ENCODE results near the gene GEMIN5. TPM values are rescaled to one million over a fixed set of nuclear protein-coding genes. Genes with fewer than 3 reads are reported as not detected.
A peak's percentile ranks its signal among the peaks of the same experiment; 100 is the strongest.

The GEMIN5 gene
- polyA plus RNA-seq, 2 donors, result 2.3 to 4.1 TPM

- Histone ChIP-seq H3K9me3 (ENCODE audit: control insufficient read depth in 2 of 2, insufficient read depth in 1 of 2, low read depth in 1 of 2, low read length in 1 of 2) (no peaks in the 10 kb centered on the region), H3K4me3 (ENCODE audit: low read depth in 1 of 2, low read length in 2 of 2) (no peak overlapping the region), H3K27ac (ENCODE audit: low read depth in 2 of 2, low read length in 1 of 2) (no peak overlapping the region), H3K27me3 (ENCODE audit: control insufficient read depth in 1 of 2, insufficient read depth in 2 of 2, low read length in 2 of 2) (no peaks in the 10 kb centered on the region), H3K36me3 (ENCODE audit: control insufficient read depth in 2 of 2, insufficient read depth in 2 of 2, low read length in 1 of 2) (peaks cover 6 to 18% of the 10 kb centered on the region in 2 donors), H3K4me1 (ENCODE audit: control insufficient read depth in 2 of 2, insufficient read depth in 2 of 2, low read length in 1 of 2) (no peaks in the 10 kb centered on the region)
- WGBS, 2 donors, result 87 to 94% methylated on average over 4 of the region's 4 CpGs
Measured at GRCh38 chr5:154871734-154872133, 66.3 kb downstream of the GEMIN5 start.

- H3K4me3 ChIP-seq (ENCODE audit: low read depth in 1 of 2, low read length in 2 of 2), result no peak overlapping the region
- WGBS, 2 donors, result 84 to 90% methylated on average over 5 of the region's 5 CpGs
- no peaks in the 10 kb centered on the region for H3K9me3 ChIP-seq (ENCODE audit: control insufficient read depth in 2 of 2, insufficient read depth in 1 of 2, low read depth in 1 of 2, low read length in 1 of 2)
- peaks cover 3 to 8% of the 10 kb centered on the region in 2 donors for H3K36me3 ChIP-seq (ENCODE audit: control insufficient read depth in 2 of 2, insufficient read depth in 2 of 2, low read length in 1 of 2)
- H3K27me3 ChIP-seq (ENCODE audit: control insufficient read depth in 1 of 2, insufficient read depth in 2 of 2, low read length in 2 of 2), result no peaks in the 10 kb centered on the region
- H3K4me1 ChIP-seq (ENCODE audit: control insufficient read depth in 2 of 2, insufficient read depth in 2 of 2, low read length in 1 of 2), result no peaks in the 10 kb centered on the region
- no peak overlapping the region for H3K27ac ChIP-seq (ENCODE audit: low read depth in 2 of 2, low read length in 1 of 2)
Measured at GRCh38 chr5:154868702-154869101, 69.3 kb downstream of the GEMIN5 start.

GRCh38 chr5:154866841-154867240, 71.2 kb downstream of the GEMIN5 start:
- no peaks in the 10 kb centered on the region for H3K27me3 ChIP-seq (ENCODE audit: control insufficient read depth in 1 of 2, insufficient read depth in 2 of 2, low read length in 2 of 2)
- peaks cover 0 to 3% of the 10 kb centered on the region in 2 donors for H3K36me3 ChIP-seq (ENCODE audit: control insufficient read depth in 2 of 2, insufficient read depth in 2 of 2, low read length in 1 of 2)
- no peaks in the 10 kb centered on the region for H3K4me1 ChIP-seq (ENCODE audit: control insufficient read depth in 2 of 2, insufficient read depth in 2 of 2, low read length in 1 of 2)
- no peaks in the 10 kb centered on the region for H3K9me3 ChIP-seq (ENCODE audit: control insufficient read depth in 2 of 2, insufficient read depth in 1 of 2, low read depth in 1 of 2, low read length in 1 of 2)
- no peak overlapping the region for H3K27ac ChIP-seq (ENCODE audit: low read depth in 2 of 2, low read length in 1 of 2)
- no peak overlapping the region for H3K4me3 ChIP-seq (ENCODE audit: low read depth in 1 of 2, low read length in 2 of 2)
- 75 to 79% methylated on average over 2 of the region's 2 CpGs for WGBS, 2 donors

- 47 to 49% methylated on average over 5 of the region's 5 CpGs for WGBS, 2 donors
- Histone ChIP-seq H3K9me3 (ENCODE audit: control insufficient read depth in 2 of 2, insufficient read depth in 1 of 2, low read depth in 1 of 2, low read length in 1 of 2) (no peaks in the 10 kb centered on the region), H3K4me1 (ENCODE audit: control insufficient read depth in 2 of 2, insufficient read depth in 2 of 2, low read length in 1 of 2) (no peaks in the 10 kb centered on the region), H3K4me3 (ENCODE audit: low read depth in 1 of 2, low read length in 2 of 2) (no peak overlapping the region), H3K27ac (ENCODE audit: low read depth in 2 of 2, low read length in 1 of 2) (no peak overlapping the region), H3K36me3 (ENCODE audit: control insufficient read depth in 2 of 2, insufficient read depth in 2 of 2, low read length in 1 of 2) (peaks cover 0 to 3% of the 10 kb centered on the region in 2 donors), H3K27me3 (ENCODE audit: control insufficient read depth in 1 of 2, insufficient read depth in 2 of 2, low read length in 2 of 2) (no peaks in the 10 kb centered on the region)
Measured at GRCh38 chr5:154865466-154866184, 72.4 kb downstream of the GEMIN5 start.

GRCh38 chr5:154863291-154864080, 74.5 kb downstream of the GEMIN5 start:
- WGBS, 2 donors, result 91 to 92% methylated on average over 7 of the region's 7 CpGs
- Histone ChIP-seq H3K36me3 (ENCODE audit: control insufficient read depth in 2 of 2, insufficient read depth in 2 of 2, low read length in 1 of 2) (no peaks in the 10 kb centered on the region), H3K4me1 (ENCODE audit: control insufficient read depth in 2 of 2, insufficient read depth in 2 of 2, low read length in 1 of 2) (no peaks in the 10 kb centered on the region), H3K27ac (ENCODE audit: low read depth in 2 of 2, low read length in 1 of 2) (no peak overlapping the region), H3K4me3 (ENCODE audit: low read depth in 1 of 2, low read length in 2 of 2) (no peak overlapping the region), H3K27me3 (ENCODE audit: control insufficient read depth in 1 of 2, insufficient read depth in 2 of 2, low read length in 2 of 2) (no peaks in the 10 kb centered on the region), H3K9me3 (ENCODE audit: control insufficient read depth in 2 of 2, insufficient read depth in 1 of 2, low read depth in 1 of 2, low read length in 1 of 2) (no peaks in the 10 kb centered on the region)

GRCh38 chr5:154862766-154863165, 75.2 kb downstream of the GEMIN5 start:
- Histone ChIP-seq H3K27me3 (ENCODE audit: control insufficient read depth in 1 of 2, insufficient read depth in 2 of 2, low read length in 2 of 2) (no peaks in the 10 kb centered on the region), H3K27ac (ENCODE audit: low read depth in 2 of 2, low read length in 1 of 2) (no peak overlapping the region), H3K4me3 (ENCODE audit: low read depth in 1 of 2, low read length in 2 of 2) (no peak overlapping the region), H3K9me3 (ENCODE audit: control insufficient read depth in 2 of 2, insufficient read depth in 1 of 2, low read depth in 1 of 2, low read length in 1 of 2) (no peaks in the 10 kb centered on the region), H3K36me3 (ENCODE audit: control insufficient read depth in 2 of 2, insufficient read depth in 2 of 2, low read length in 1 of 2) (no peaks in the 10 kb centered on the region), H3K4me1 (ENCODE audit: control insufficient read depth in 2 of 2, insufficient read depth in 2 of 2, low read length in 1 of 2) (no peaks in the 10 kb centered on the region)
- WGBS, 2 donors, result 77 to 81% methylated on average over 2 of the region's 2 CpGs

- Histone ChIP-seq H3K36me3 (ENCODE audit: control insufficient read depth in 2 of 2, insufficient read depth in 2 of 2, low read length in 1 of 2) (no peaks in the 10 kb centered on the region), H3K4me1 (ENCODE audit: control insufficient read depth in 2 of 2, insufficient read depth in 2 of 2, low read length in 1 of 2) (no peaks in the 10 kb centered on the region), H3K27ac (ENCODE audit: low read depth in 2 of 2, low read length in 1 of 2) (no peak overlapping the region), H3K27me3 (ENCODE audit: control insufficient read depth in 1 of 2, insufficient read depth in 2 of 2, low read length in 2 of 2) (no peaks in the 10 kb centered on the region), H3K9me3 (ENCODE audit: control insufficient read depth in 2 of 2, insufficient read depth in 1 of 2, low read depth in 1 of 2, low read length in 1 of 2) (no peaks in the 10 kb centered on the region), H3K4me3 (ENCODE audit: low read depth in 1 of 2, low read length in 2 of 2) (no peak overlapping the region)
- WGBS, 2 donors, result 83 to 85% methylated on average over 8 of the region's 8 CpGs
Measured at GRCh38 chr5:154861946-154862345, 76.1 kb downstream of the GEMIN5 start.

GRCh38 chr5:154860765-154861164, 77.2 kb downstream of the GEMIN5 start:
- H3K36me3 ChIP-seq (ENCODE audit: control insufficient read depth in 2 of 2, insufficient read depth in 2 of 2, low read length in 1 of 2), result no peaks in the 10 kb centered on the region
- H3K4me1 ChIP-seq (ENCODE audit: control insufficient read depth in 2 of 2, insufficient read depth in 2 of 2, low read length in 1 of 2), result no peaks in the 10 kb centered on the region
- H3K9me3 ChIP-seq (ENCODE audit: control insufficient read depth in 2 of 2, insufficient read depth in 1 of 2, low read depth in 1 of 2, low read length in 1 of 2), result no peaks in the 10 kb centered on the region
- no peaks in the 10 kb centered on the region for H3K27me3 ChIP-seq (ENCODE audit: control insufficient read depth in 1 of 2, insufficient read depth in 2 of 2, low read length in 2 of 2)
- 42 to 43% methylated on average over 4 of the region's 4 CpGs for WGBS, 2 donors
- no peak overlapping the region for H3K27ac ChIP-seq (ENCODE audit: low read depth in 2 of 2, low read length in 1 of 2)
- H3K4me3 ChIP-seq (ENCODE audit: low read depth in 1 of 2, low read length in 2 of 2), result peak overlapping the region in 1 of 2 donors; percentile 36

- H3K36me3 ChIP-seq (ENCODE audit: control insufficient read depth in 2 of 2, insufficient read depth in 2 of 2, low read length in 1 of 2), result no peaks in the 10 kb centered on the region
- no peaks in the 10 kb centered on the region for H3K27me3 ChIP-seq (ENCODE audit: control insufficient read depth in 1 of 2, insufficient read depth in 2 of 2, low read length in 2 of 2)
- 39 to 40% methylated on average over 5 of the region's 5 CpGs for WGBS, 2 donors
- no peaks in the 10 kb centered on the region for H3K9me3 ChIP-seq (ENCODE audit: control insufficient read depth in 2 of 2, insufficient read depth in 1 of 2, low read depth in 1 of 2, low read length in 1 of 2)
- peak overlapping the region; percentile 15 to 99 for H3K27ac ChIP-seq (ENCODE audit: low read depth in 2 of 2, low read length in 1 of 2)
- peak overlapping the region in 1 of 2 donors; percentile 97 for H3K4me3 ChIP-seq (ENCODE audit: low read depth in 1 of 2, low read length in 2 of 2)
- no peaks in the 10 kb centered on the region for H3K4me1 ChIP-seq (ENCODE audit: control insufficient read depth in 2 of 2, insufficient read depth in 2 of 2, low read length in 1 of 2)
Measured at GRCh38 chr5:154860123-154860522, 77.9 kb downstream of the GEMIN5 start.
